Progenitor cell of endocrine pancreas (in vitro differentiated cells): Measurements from ENCODE around the gene FIG4. TPM values are rescaled to one million over a fixed set of nuclear protein-coding genes. Genes with fewer than 3 reads are reported as not detected.
"Not testable (repeated sequence)": the region's sequence is repeated elsewhere in the genome, so short reads cannot be mapped to it uniquely, and the experiment has no call there.

ENCODE experiments used
- DNase-seq: peaks from one replicate; pipeline ENCODE4 v3.0.0; 2021; ENCODE audit warnings: low spot score; ENCODE audit not compliant: unreplicated experiment
- H3K27ac Mint-ChIP-seq: 2 replicates; pipeline ENCODE4 v1.8.0; 2021; ENCODE audit warnings: mild to moderate bottlenecking, moderate library complexity, mixed read lengths
- H3K27me3 Mint-ChIP-seq: 2 replicates; pipeline ENCODE4 v1.8.0; 2021; ENCODE audit warnings: mixed read lengths
- H3K36me3 Mint-ChIP-seq: 2 replicates; pipeline ENCODE4 v1.8.0; 2022; ENCODE audit warnings: mixed read lengths; ENCODE audit not compliant: insufficient read depth
- H3K4me1 Mint-ChIP-seq: 2 replicates; pipeline ENCODE4 v1.8.0; 2021; ENCODE audit warnings: low read depth, mixed read lengths
- H3K4me3 Mint-ChIP-seq: 2 replicates; pipeline ENCODE4 v1.8.0; 2021; ENCODE audit warnings: low read depth, mild to moderate bottlenecking, moderate library complexity, mixed read lengths
- H3K9me3 Mint-ChIP-seq: 2 replicates; pipeline ENCODE4 v1.8.0; 2021; ENCODE audit warnings: low read depth, mixed read lengths
- CTCF ChIP-seq: fragments of 200-600 bp; sonication (generic); IDR thresholded peaks from one replicate; pipeline ENCODE4 v1.5.0; 2021; ENCODE audit warnings: antibody characterized with exemption, mild to moderate bottlenecking; ENCODE audit not compliant: unreplicated experiment
- total RNA-seq: library from RNA; stranded (reverse); gene quantifications from 2 replicates; pipeline ENCODE4 v1.2.1, GENCODE V29; 2021

The FIG4 gene
- total RNA-seq, 1 donor from 2014 or later, result 30.0 TPM

- TF ChIP-seq CTCF, result no peak
- H3K4me1 Mint-ChIP-seq, result peaks cover 14% of the 10 kb centered on the region
- no peak overlapping the region for H3K4me3 Mint-ChIP-seq
- no peak overlapping the region for H3K27ac Mint-ChIP-seq
- peaks cover 6% of the 10 kb centered on the region for H3K9me3 Mint-ChIP-seq
- DNase-seq, result no peak
- peaks cover 6% of the 10 kb centered on the region for H3K27me3 Mint-ChIP-seq
- H3K36me3 Mint-ChIP-seq, result no peaks in the 10 kb centered on the region
Observed at GRCh38 chr6:109864050-109864449, 173.0 kb downstream of the FIG4 start.

- H3K4me1 Mint-ChIP-seq, result peaks cover 31% of the 10 kb centered on the region
- no peaks in the 10 kb centered on the region for H3K36me3 Mint-ChIP-seq
- no peaks in the 10 kb centered on the region for H3K27me3 Mint-ChIP-seq
- H3K9me3 Mint-ChIP-seq, result peaks cover 3% of the 10 kb centered on the region
- DNase-seq, result no peak
- no peak for TF ChIP-seq CTCF
- no peak overlapping the region for H3K27ac Mint-ChIP-seq
- H3K4me3 Mint-ChIP-seq, result no peak overlapping the region
Observed at GRCh38 chr6:109865968-109866367, 174.9 kb downstream of the FIG4 start.

- H3K27ac Mint-ChIP-seq, result peak overlapping the region; percentile 67
- no peaks in the 10 kb centered on the region for H3K36me3 Mint-ChIP-seq
- DNase-seq, result no peak
- H3K9me3 Mint-ChIP-seq, result no peaks in the 10 kb centered on the region
- TF ChIP-seq CTCF, result no peak
- H3K4me3 Mint-ChIP-seq, result no peak overlapping the region
- H3K4me1 Mint-ChIP-seq, result peaks cover 32% of the 10 kb centered on the region
- no peaks in the 10 kb centered on the region for H3K27me3 Mint-ChIP-seq
Observed at GRCh38 chr6:109867009-109867969, 176.2 kb downstream of the FIG4 start.

GRCh38 chr6:109867970-109868358 lies 176.9 kb downstream of the FIG4 start:
- Mint-ChIP-seq H3K4me1 (peaks cover 32% of the 10 kb centered on the region), H3K27me3 (no peaks in the 10 kb centered on the region), H3K9me3 (no peaks in the 10 kb centered on the region), H3K27ac (no peak overlapping the region), H3K36me3 (no peaks in the 10 kb centered on the region), H3K4me3 (no peak overlapping the region)
- TF ChIP-seq CTCF, result no peak
- DNase-seq, result no peak

- not testable (repeated sequence) for H3K36me3 Mint-ChIP-seq, H3K27ac Mint-ChIP-seq, H3K27me3 Mint-ChIP-seq, H3K4me3 Mint-ChIP-seq, H3K9me3 Mint-ChIP-seq, DNase-seq
- peaks cover 32% of the 10 kb centered on the region for H3K4me1 Mint-ChIP-seq
Observed at GRCh38 chr6:109869398-109870088, 178.4 kb downstream of the FIG4 start.
